ENCODE results near the gene CLPSL1. TPM values are rescaled to one million over a fixed set of nuclear protein-coding genes. Genes with fewer than 3 reads are reported as not detected.
A peak's percentile ranks its signal among the peaks of the same experiment; 100 is the strongest.

CLPSL1 gene
- total RNA-seq, 1 experiment from 2014 or later, result not detected

DNA sequence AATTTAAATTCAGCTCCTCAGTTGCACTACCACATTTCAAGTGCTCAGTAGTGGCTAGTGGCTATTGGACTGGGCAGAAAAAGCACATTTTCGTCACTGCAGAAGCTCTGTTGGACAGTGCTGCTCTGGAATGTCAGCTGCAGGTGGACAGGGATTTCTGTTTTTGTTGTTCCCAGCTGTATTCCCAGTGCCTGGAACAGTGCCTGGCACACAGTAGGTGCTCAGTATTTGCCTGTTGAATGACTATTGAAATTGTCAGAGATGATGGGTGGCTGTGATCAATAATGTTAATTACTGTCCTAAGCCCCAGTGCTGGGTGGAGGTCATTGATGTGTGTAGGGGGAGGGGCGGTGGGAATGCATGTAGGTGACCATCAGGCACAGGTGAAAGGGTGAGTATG, 5.5 kb downstream of the CLPSL1 start:
- no TSS peak for BruUV-seq (replicated peaks)
- Histone ChIP-seq H3K9me3 (ENCODE audit: control insufficient read depth, insufficient read depth, low read depth, low read length) (no peaks in the 10 kb centered on the region), H3K27ac (ENCODE audit: low read length) (no peak overlapping the region), H3K27me3 (ENCODE audit: control insufficient read depth, insufficient read depth, low read length) (peaks cover 8% of the 10 kb centered on the region), H3K4me1 (ENCODE audit: control insufficient read depth, insufficient read depth, low read length) (peaks cover 3% of the 10 kb centered on the region), H3K4me3 (ENCODE audit: low read depth in 2 of 2, low read length in 2 of 2) (no peak overlapping the region), H3K36me3 (ENCODE audit: control insufficient read depth, insufficient read depth, low read length) (no peaks in the 10 kb centered on the region)
- intact Hi-C loops (cut with micrococcal nuclease; ENCODE audit: unreplicated experiment) (no loop called here), in situ Hi-C loops (cut with HindIII; ENCODE audit: low pct_unique_long_range_greater_than_20kb, low sequenced_read_pairs) (no loop called here)
- TF ChIP-seq REST (IDR thresholded peaks at IDR 0.05; ENCODE audit: insufficient read depth in 1 of 2, low read depth in 2 of 2, low read length in 1 of 2) (no peak), POLR2AphosphoS5 (IDR thresholded peaks at IDR 0.05; ENCODE audit: low read depth, low read length) (no peak), TCF7L2 (IDR thresholded peaks at IDR 0.05; ENCODE audit: low read depth, low read length) (no peak), SIN3A (IDR thresholded peaks at IDR 0.05; ENCODE audit: borderline replicate concordance, insufficient read depth, low read depth, low read length) (no peak)
- TF ChIP-seq, protein P1, sequence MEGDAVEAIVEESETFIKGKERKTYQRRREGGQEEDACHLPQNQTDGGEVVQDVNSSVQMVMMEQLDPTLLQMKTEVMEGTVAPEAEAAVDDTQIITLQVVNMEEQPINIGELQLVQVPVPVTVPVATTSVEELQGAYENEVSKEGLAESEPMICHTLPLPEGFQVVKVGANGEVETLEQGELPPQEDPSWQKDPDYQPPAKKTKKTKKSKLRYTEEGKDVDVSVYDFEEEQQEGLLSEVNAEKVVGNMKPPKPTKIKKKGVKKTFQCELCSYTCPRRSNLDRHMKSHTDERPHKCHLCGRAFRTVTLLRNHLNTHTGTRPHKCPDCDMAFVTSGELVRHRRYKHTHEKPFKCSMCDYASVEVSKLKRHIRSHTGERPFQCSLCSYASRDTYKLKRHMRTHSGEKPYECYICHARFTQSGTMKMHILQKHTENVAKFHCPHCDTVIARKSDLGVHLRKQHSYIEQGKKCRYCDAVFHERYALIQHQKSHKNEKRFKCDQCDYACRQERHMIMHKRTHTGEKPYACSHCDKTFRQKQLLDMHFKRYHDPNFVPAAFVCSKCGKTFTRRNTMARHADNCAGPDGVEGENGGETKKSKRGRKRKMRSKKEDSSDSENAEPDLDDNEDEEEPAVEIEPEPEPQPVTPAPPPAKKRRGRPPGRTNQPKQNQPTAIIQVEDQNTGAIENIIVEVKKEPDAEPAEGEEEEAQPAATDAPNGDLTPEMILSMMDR (IDR thresholded peaks at IDR 0.05), result no peak
- no peak for DNase-seq (ENCODE audit: low read depth, low spot score)
- ChIA-PET CTCF (interaction anchor here (0.8 kb wide), 1 partner anchor 13 kb away, joined by 3 read pairs; no protein-coding TSS in a partner anchor), POLR2A (no interaction called here)
- ATAC-seq, result no peak

DNA sequence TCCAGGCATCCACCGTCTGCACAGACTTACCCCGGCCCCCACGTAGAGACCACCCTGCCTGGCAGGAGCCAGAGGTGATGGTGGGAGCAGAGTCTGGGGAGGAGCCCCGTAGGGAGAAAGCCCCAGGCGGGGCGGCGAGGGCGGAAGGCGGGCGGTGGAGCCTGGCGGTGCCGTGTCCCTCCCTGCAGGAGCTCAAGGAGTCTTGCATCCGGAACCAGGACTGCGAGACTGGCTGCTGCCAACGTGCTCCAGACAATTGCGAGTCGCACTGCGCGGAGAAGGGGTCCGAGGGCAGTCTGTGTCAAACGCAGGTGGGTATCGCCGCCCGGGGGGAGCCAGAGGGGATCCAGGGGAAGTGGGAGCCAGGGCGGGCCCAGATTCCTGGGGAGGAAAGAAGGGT, 6.0 kb downstream of the CLPSL1 start:
- H3K27ac ChIP-seq (ENCODE audit: low read length), result no peak overlapping the region
- H3K4me3 ChIP-seq (ENCODE audit: low read depth in 2 of 2, low read length in 2 of 2), result peak overlapping the region in 1 of 2 experiments; percentile 7; a peak in 1 of 4 replicates
- peak; percentile 55; the same call in 1 of the 2 replicates for ATAC-seq
- no peaks in the 10 kb centered on the region for H3K9me3 ChIP-seq (ENCODE audit: control insufficient read depth, insufficient read depth, low read depth, low read length)
- no peak for DNase-seq (ENCODE audit: low read depth, low spot score)
- BruUV-seq (replicated peaks), result no TSS peak
- ChIA-PET CTCF (interaction anchor here (0.8 kb wide), 1 partner anchor 12 kb away, joined by 3 read pairs; no protein-coding TSS in a partner anchor), POLR2A (no interaction called here)
- peaks cover 3% of the 10 kb centered on the region for H3K4me1 ChIP-seq (ENCODE audit: control insufficient read depth, insufficient read depth, low read length)
- intact Hi-C loops (cut with micrococcal nuclease; ENCODE audit: unreplicated experiment), result loop anchor here (1.0 kb wide), 1 partner anchor 11 kb away; no protein-coding TSS in a partner anchor
- H3K27me3 ChIP-seq (ENCODE audit: control insufficient read depth, insufficient read depth, low read length), result peaks cover 8% of the 10 kb centered on the region
- no peaks in the 10 kb centered on the region for H3K36me3 ChIP-seq (ENCODE audit: control insufficient read depth, insufficient read depth, low read length)
- TF ChIP-seq, protein P1 (IDR thresholded peaks at IDR 0.05), result no peak
- no peak for TF ChIP-seq REST (IDR thresholded peaks at IDR 0.05; ENCODE audit: insufficient read depth in 1 of 2, low read depth in 2 of 2, low read length in 1 of 2)
- no peak for TF ChIP-seq POLR2AphosphoS5 (IDR thresholded peaks at IDR 0.05; ENCODE audit: low read depth, low read length)
- no peak for TF ChIP-seq TCF7L2 (IDR thresholded peaks at IDR 0.05; ENCODE audit: low read depth, low read length)
- TF ChIP-seq SIN3A (IDR thresholded peaks at IDR 0.05; ENCODE audit: borderline replicate concordance, insufficient read depth, low read depth, low read length), result no peak
- in situ Hi-C loops (cut with HindIII; ENCODE audit: low pct_unique_long_range_greater_than_20kb, low sequenced_read_pairs), result no loop called here
